Adipocyte (in vitro differentiated cells): ENCODE measurements around the gene CYSRT1.

Experiments used
- DNase-seq: peaks from one replicate; pipeline ENCODE4 v3.0.0-alpha.2; 2015; ENCODE audit warnings: low read depth
- H3K27me3 ChIP-seq: replicated peaks from 2 replicates; pipeline ENCODE4 v1.7.0; 2013; ENCODE audit warnings: mild to moderate bottlenecking, low read length, moderate library complexity; ENCODE audit not compliant: control insufficient read depth, insufficient read depth
- H3K36me3 ChIP-seq: 2 replicates; pipeline ENCODE4 v1.7.0; 2013; ENCODE audit warnings: low read length, mild to moderate bottlenecking, moderate library complexity; ENCODE audit not compliant: control insufficient read depth, insufficient read depth, severe bottlenecking
- H3K4me1 ChIP-seq: 2 replicates; pipeline ENCODE4 v1.7.0; 2013; ENCODE audit warnings: mild to moderate bottlenecking, low read length, moderate library complexity; ENCODE audit not compliant: control insufficient read depth, insufficient read depth
- H3K4me3 ChIP-seq: 2 replicates; pipeline ENCODE4 v1.7.0; 2013; ENCODE audit warnings: mild to moderate bottlenecking, low read length, moderate library complexity
- H3K9ac ChIP-seq: 2 replicates; pipeline ENCODE4 v1.7.0; 2013; ENCODE audit warnings: mild to moderate bottlenecking, low read length, moderate library complexity
- H3K9me3 ChIP-seq: 2 replicates; pipeline ENCODE4 v1.7.0; 2013; ENCODE audit warnings: mild to moderate bottlenecking, low read length, moderate library complexity; ENCODE audit not compliant: control insufficient read depth

CYSRT1 gene, protein sequence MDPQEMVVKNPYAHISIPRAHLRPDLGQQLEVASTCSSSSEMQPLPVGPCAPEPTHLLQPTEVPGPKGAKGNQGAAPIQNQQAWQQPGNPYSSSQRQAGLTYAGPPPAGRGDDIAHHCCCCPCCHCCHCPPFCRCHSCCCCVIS

DNA sequence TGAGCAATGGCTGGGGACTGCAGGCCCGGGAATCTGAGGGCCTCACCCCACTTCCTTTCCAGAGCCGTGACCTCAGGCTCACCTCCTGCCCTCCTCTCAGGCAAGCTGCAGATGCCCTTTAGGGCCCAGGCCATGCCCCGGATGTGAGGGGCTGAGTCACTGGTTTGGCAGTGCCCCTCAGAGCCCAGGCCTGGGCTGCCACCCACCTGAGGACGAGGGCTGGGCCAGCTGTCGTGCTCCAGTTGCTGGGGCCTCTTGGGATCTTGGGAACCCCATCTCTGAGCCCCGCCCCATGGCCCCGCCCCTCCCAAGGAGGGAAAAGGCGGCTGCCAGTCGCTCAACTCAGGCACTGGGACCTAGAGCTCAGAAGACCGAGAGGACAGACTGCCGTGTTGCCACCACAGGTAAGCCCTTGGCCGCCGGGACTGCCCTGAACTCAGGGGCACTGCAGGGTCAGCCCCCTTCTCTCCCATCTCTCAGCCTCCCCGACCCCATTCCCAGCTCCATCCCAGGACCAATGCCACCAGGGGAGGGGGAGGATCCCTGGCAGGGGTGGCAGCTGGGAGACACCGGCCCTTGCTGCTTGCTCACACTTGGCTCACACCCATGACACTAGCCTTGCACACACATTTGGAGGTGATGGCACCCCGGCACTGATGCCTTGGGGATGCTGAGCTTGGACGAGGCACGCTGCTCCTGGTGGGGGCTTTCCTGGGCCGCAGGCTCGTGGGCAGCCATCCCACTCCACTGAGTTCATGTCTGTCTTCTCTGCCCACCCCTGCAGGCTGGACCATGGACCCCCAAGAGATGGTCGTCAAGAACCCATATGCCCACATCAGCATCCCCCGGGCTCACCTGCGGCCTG is at the start of gene CYSRT1:
CYSRT1 (plus strand) TSS at position 345 of the 865 bp plus-strand sequence; CDS start at position 793, 448 bp downstream.
- Histone ChIP-seq H3K4me1 (peaks cover 15% of the 10 kb centered on the region), H3K9me3 (no peaks in the 10 kb centered on the region), H3K27me3 (peaks cover 12% of the 10 kb centered on the region), H3K4me3 (peak within 1 kb of the TSS; percentile 92), H3K9ac (peak within 1 kb of the TSS; percentile 97), H3K36me3 (no peaks in the 10 kb centered on the region)
- DNase-seq, result no peak

DNA sequence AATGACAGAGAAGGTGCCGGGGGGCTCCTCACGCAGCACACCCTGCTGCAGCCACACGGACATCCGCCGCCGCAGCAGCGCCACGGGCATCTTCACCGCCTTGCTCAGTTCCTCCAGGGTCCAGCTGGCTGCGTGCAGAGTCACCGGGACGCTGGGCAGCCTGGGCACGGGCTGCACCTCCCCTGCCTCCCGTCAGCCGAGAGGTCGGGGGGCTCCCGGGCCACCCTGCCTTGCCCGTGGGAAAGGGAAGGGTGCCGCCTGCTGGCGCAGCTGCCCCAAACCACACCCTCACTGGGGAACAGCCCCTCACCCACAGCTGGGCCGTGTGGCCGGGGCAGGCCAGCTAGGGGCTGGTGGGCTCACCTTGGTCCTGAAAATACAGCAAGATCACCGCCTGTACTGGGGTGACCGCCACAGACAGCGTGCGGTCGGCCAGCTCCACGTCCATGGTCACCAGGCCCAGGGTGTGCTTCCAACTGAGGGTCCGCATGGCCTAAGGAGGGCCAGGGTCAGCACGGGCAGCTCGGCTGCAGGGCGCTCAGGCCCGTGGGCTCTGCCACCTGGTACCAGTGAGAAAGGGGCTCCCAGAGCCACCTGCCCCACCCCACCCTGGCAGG is 49.5 kb upstream of the CYSRT1 start:
- no peak for DNase-seq
- H3K4me1 ChIP-seq, result peaks cover 6% of the 10 kb centered on the region
- no peak overlapping the region for H3K4me3 ChIP-seq
- H3K36me3 ChIP-seq, result peaks cover 22% of the 10 kb centered on the region
- peaks cover 26% of the 10 kb centered on the region for H3K27me3 ChIP-seq
- no peaks in the 10 kb centered on the region for H3K9me3 ChIP-seq
- no peak overlapping the region for H3K9ac ChIP-seq

DNA sequence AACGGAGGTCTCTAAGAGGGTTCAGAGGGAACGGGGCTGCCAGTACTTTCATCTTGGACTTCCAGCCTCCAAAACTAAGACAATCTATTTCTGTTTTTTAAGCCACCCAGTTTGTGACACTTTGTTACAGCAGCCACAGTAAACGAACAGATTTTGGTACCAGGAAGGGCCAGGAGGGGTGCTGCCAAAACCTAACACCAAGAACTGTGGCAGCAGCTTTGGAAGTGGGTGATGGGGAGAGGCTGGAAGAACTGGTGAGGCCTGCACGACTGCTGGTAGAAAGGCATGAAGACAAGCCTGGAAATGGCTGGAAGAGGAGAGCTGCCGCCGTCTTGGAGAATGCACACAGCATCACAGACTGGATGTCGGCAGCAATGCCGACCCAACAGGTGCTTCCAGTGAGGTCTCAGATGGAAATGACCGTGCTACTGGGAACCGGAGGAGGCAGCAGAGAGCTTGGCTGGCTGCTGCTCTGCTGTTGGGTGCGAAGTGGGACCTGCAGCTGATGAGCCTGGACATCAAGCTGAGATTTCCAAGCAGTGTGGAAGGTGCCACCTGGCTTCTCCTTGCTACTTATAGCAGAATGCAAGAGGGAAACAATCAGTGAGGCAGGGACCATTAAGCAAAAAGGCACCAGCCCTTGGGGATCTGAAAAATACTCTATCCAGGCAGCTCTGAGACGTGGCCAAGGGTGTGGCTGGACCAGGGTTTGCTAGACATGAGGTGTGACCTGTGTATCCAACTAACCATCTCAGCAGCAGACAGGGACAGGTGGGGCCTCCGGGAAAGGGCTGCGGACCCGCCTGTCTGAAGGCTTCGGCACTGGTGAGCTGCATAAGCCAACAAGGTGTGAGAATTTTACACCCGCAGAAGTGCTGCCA is 48.4 kb upstream of the CYSRT1 start:
- peaks cover 33% of the 10 kb centered on the region for H3K36me3 ChIP-seq
- H3K4me1 ChIP-seq, result peaks cover 6% of the 10 kb centered on the region
- no peak overlapping the region for H3K4me3 ChIP-seq
- no peaks in the 10 kb centered on the region for H3K9me3 ChIP-seq
- H3K27me3 ChIP-seq, result peaks cover 18% of the 10 kb centered on the region
- DNase-seq, result peak; percentile 21
- no peak overlapping the region for H3K9ac ChIP-seq

DNA sequence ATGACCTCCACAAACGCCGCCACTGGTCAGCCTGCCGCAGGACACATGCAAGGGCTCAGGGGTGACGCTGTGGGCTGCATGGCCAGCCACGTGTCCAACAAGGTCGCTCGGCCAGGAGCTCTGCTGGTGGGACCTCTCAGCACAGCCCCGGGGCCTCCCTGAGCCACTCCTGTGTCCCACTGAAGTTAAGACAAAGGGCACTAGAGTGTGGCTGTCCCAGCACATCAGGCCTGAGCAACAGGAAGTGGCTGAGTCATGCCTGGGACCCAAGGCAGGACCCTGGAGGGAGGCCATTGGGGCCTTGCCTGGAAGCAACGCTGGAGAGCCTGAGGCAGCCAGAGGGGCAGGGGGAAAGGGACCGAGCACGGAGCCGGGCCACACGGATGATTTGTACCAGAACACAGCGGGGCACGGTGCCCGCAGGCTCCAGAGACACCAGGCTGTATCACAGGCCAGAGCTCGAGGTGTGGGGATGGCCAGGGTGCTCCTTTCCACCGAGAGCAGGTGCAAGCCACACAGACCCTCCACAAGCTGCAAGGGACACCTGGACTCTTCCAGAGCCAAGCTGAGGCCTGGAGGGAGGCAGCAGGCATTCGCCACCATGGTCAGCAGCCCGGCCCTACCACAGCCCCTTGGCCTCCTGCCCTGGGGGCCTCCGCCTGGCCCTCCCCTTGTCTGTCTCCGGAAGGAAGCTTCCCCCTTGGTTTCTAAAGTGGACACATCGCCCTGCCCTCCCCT is 46.6 kb upstream of the CYSRT1 start:
- no peak overlapping the region for H3K9ac ChIP-seq
- no peak overlapping the region for H3K4me3 ChIP-seq
- H3K9me3 ChIP-seq, result no peaks in the 10 kb centered on the region
- H3K27me3 ChIP-seq, result peaks cover 5% of the 10 kb centered on the region
- H3K4me1 ChIP-seq, result peaks cover 6% of the 10 kb centered on the region
- H3K36me3 ChIP-seq, result peaks cover 48% of the 10 kb centered on the region
- no peak for DNase-seq

DNA sequence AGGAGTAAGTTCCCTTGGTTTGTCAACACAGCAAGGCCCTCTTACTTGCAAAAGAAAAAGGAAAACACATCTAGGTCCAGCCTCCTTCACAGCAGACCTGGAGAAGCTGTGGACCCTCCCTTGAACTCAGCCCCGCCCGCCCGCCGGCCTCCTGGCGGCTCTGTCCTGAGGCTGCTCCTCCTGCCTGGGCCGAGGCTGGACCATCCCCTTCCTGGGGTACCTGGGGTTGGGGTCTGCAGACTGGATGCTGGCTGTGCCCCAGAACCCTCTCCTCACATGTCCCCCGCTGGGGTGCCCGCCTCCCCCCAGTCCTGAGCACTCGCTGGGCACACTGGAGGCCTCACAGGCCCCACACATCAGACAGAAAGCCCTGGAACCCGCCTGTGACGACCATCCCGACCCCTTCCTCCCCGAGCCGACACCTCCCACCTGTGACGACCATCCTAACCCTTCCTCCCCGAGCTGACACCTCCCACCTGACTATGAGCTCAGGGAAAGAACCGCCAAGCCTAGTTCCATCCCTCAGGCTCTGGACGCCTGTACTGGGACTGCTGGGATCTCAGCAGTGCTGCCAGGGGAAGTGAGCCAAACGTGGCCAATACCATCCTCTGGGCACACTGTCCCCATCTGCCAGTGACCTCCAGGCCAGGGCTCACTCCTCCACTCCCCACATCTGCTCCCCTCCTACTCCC is 45.9 kb upstream of the CYSRT1 start:
- peaks cover 55% of the 10 kb centered on the region for H3K36me3 ChIP-seq

DNA sequence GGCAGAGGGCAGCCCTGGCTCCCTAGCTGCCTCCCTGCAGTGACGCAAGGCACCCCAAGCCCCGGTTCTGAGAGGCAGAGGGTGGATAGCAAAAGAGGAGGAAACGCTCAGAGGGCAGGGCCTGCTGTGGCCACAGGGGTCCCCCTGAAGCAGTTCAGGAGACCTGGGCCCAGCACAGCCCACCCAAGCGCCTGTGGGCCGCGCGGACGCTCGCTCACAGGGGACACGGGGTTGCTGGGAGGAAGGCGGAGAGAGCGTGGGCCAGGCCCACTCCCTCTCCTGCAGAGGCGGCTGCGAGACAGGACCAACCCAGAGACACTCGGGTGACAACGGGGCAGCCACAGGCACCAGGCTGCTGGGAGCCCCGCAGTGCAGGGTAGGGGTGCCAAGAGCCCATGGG is 45.2 kb upstream of the CYSRT1 start:
- no peak for DNase-seq
- Histone ChIP-seq H3K27me3 (no peaks in the 10 kb centered on the region), H3K36me3 (peaks cover 62% of the 10 kb centered on the region), H3K4me3 (no peak overlapping the region), H3K9me3 (no peaks in the 10 kb centered on the region), H3K4me1 (peaks cover 6% of the 10 kb centered on the region), H3K9ac (no peak overlapping the region)

More for the DNA sequence above, 45.9 kb upstream of the CYSRT1 start:
- Histone ChIP-seq H3K9me3 (no peaks in the 10 kb centered on the region), H3K27me3 (no peaks in the 10 kb centered on the region), H3K4me1 (peaks cover 6% of the 10 kb centered on the region), H3K4me3 (no peak overlapping the region), H3K9ac (no peak overlapping the region)
- DNase-seq, result no peak

DNA sequence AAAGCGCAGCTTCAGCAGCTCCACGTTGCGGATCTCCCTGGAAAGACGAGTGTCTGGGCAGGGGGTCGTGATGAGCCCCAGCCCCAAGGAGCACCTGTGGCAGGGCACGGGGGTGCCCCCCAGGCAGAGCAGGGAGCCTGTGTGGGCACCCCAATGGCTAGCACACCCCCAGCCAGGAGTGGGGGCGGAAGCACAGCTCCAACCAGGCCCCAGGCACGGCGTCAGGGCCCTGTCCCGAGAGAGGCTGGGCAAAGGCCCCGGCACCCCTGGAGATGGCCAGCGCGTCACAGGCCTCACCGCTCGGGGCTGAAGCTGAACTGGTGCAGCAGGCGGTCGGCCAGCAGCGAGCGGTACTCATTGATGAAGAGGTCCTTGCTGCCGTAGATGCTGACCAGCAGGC is 44.5 kb upstream of the CYSRT1 start:
- no peak for DNase-seq
- H3K27me3 ChIP-seq, result no peaks in the 10 kb centered on the region
- H3K36me3 ChIP-seq, result peaks cover 68% of the 10 kb centered on the region
- peaks cover 6% of the 10 kb centered on the region for H3K4me1 ChIP-seq
- no peak overlapping the region for H3K4me3 ChIP-seq
- no peaks in the 10 kb centered on the region for H3K9me3 ChIP-seq
- H3K9ac ChIP-seq, result no peak overlapping the region

DNA sequence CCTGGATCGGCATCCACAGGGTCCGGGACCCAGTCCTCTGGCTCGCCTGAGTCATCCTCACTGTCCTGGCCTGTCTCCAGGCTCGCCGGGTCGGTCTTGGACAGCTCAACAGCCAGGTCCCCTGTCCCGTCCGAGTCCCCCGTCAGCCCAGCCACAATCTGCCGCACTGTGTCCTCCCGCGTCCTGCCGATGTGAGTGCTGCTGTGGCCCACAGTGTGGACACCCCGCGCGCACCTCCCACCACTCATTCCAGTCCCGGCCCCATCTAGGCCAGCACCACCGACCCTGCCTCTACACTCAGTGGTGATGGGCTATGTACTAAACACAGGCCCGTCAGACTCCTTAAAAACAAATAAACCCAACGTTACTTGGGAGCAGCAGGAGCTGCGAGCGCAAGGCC is 43.3 kb upstream of the CYSRT1 start:
- Histone ChIP-seq H3K4me3 (no peak overlapping the region), H3K4me1 (peaks cover 13% of the 10 kb centered on the region), H3K27me3 (no peaks in the 10 kb centered on the region), H3K9ac (no peak overlapping the region), H3K9me3 (no peaks in the 10 kb centered on the region), H3K36me3 (peaks cover 71% of the 10 kb centered on the region)
- DNase-seq, result no peak

DNA sequence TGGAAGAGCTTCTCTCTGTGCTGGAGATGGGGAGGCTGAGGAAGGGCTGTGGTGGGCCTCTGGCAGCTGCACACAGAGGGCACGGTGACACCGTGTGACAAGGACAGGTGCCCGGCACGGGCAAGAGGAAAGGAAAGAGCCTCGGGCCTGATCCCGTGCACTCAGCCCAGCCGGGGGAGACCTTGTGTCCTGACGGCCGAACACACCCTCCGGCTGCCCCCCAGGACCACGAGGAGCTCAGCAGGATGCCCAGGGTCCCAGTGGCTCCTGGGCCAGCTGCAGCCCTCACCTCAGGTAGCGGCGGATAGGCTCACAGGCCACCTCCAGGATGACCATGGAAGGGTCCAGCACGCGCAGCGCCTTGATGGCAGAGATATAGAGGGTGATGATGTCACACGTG is 42.1 kb upstream of the CYSRT1 start:
- no peak for DNase-seq
- no peaks in the 10 kb centered on the region for H3K27me3 ChIP-seq
- H3K9me3 ChIP-seq, result no peaks in the 10 kb centered on the region
- H3K4me3 ChIP-seq, result no peak overlapping the region
- peaks cover 25% of the 10 kb centered on the region for H3K4me1 ChIP-seq
- H3K36me3 ChIP-seq, result peaks cover 62% of the 10 kb centered on the region
- no peak overlapping the region for H3K9ac ChIP-seq

DNA sequence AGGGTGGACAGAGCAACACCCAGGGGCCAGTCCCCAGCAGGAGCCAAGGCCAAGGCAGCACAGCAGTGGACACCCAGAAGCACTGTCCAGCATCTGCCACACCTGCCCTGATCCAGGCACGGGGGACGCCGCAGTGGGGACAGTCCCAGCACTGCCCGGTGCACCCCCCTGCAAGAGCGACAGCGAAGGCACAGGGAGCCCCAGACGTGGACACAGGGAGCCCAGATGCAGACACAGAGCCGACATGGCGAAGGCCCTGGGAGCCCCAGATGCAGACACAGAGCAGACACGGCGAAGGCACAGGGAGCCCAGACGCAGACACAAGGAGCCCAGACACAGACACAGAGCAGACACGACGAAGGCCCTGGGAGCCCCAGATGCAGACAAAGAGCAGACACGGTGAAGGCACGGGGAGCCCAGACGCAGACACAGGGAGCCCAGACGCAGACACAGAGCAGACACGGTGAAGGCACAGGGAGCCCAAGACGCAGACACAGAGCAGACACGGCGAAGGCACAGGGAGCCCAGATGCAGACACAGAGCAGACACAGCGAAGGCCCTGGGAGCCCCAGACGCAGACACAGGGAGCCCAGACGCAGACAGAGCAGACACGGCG is 40.9 kb upstream of the CYSRT1 start:
- Histone ChIP-seq H3K9ac (no peak overlapping the region), H3K27me3 (no peaks in the 10 kb centered on the region), H3K4me1 (peaks cover 19% of the 10 kb centered on the region), H3K9me3 (no peaks in the 10 kb centered on the region), H3K4me3 (no peak overlapping the region), H3K36me3 (peaks cover 61% of the 10 kb centered on the region)
- no peak for DNase-seq
